Measurements from ENCODE around the gene CYP4F2.
"Not testable (repeated sequence)": the region's sequence is repeated elsewhere in the genome, so short reads cannot be mapped to it uniquely, and the experiment has no call there.

The CYP4F2 gene

GRCh38 chr19:15846923-15847322 lies 51.0 kb downstream of the CYP4F2 start:
- no peak for DNase-seq (ENCODE audit: low spot score)

- not testable (repeated sequence) for DNase-seq (ENCODE audit: low spot score)
Observed at GRCh38 chr19:15843894-15844222, 54.0 kb downstream of the CYP4F2 start.

GRCh38 chr19:15843203-15843893 lies 54.5 kb downstream of the CYP4F2 start:
- DNase-seq (ENCODE audit: low spot score), result no peak

GRCh38 chr19:15841875-15842569 lies 55.9 kb downstream of the CYP4F2 start:
- DNase-seq (ENCODE audit: low spot score), result no peak

- DNase-seq (ENCODE audit: low spot score), result no peak
Observed at GRCh38 chr19:15840833-15841232, 57.0 kb downstream of the CYP4F2 start.

GRCh38 chr19:15839888-15840287 lies 58.0 kb downstream of the CYP4F2 start:
- DNase-seq (ENCODE audit: low spot score), result not testable (repeated sequence)

- DNase-seq (ENCODE audit: low spot score), result no peak
Observed at GRCh38 chr19:15838351-15838750, 59.5 kb downstream of the CYP4F2 start.

GRCh38 chr19:15837221-15837731 lies 60.6 kb downstream of the CYP4F2 start:
- no peak for DNase-seq (ENCODE audit: low spot score)

GRCh38 chr19:15836330-15837220 lies 61.3 kb downstream of the CYP4F2 start:
- peak; percentile 95 for DNase-seq (ENCODE audit: low spot score)

GRCh38 chr19:15835565-15836329 lies 62.1 kb downstream of the CYP4F2 start:
- DNase-seq (ENCODE audit: low spot score), result not testable (repeated sequence)

GRCh38 chr19:15834232-15834631 lies 63.6 kb downstream of the CYP4F2 start:
- DNase-seq (ENCODE audit: low spot score), result not testable (repeated sequence)

- no peak for DNase-seq (ENCODE audit: low spot score)
Observed at GRCh38 chr19:15831626-15832025, 66.2 kb downstream of the CYP4F2 start.

GRCh38 chr19:15829786-15830185 lies 68.1 kb downstream of the CYP4F2 start:
- no peak for DNase-seq (ENCODE audit: low spot score)

- DNase-seq (ENCODE audit: low spot score), result no peak
Observed at GRCh38 chr19:15829306-15829698, 68.6 kb downstream of the CYP4F2 start.

GRCh38 chr19:15828611-15829305 lies 69.1 kb downstream of the CYP4F2 start:
- not testable (repeated sequence) for DNase-seq (ENCODE audit: low spot score)

GRCh38 chr19:15828121-15828610 lies 69.7 kb downstream of the CYP4F2 start:
- DNase-seq (ENCODE audit: low spot score), result no peak

Measured in D341Med (cell line).